Common myeloid progenitor, CD34-positive (primary cell): ENCODE measurements around the gene KRTDAP.

ENCODE experiments used
- CTCF ChIA-PET: fragments of 350-600 bp; sonication (Branson Sonifier 250); formaldehyde crosslinking; loops from one replicate; lab custom pipeline; 2021; ENCODE audit warnings: antibody characterized with exemption; lab: Charles Lee
- POLR2A ChIA-PET: fragments of 350-600 bp; sonication (Branson Sonifier 250); formaldehyde crosslinking; loops from one replicate; lab custom pipeline; 2021; ENCODE audit warnings: antibody characterized with exemption; lab: Charles Lee
- DNase-seq, 3 donors: peaks; one replicate each; pipeline versions ENCODE4 v3.0.0 to v3.0.0-alpha.2; 2013
- H3K27ac ChIP-seq, 2 experiments: 1 replicate in 1 of 2; 2 replicates in 1 of 2; pipeline ENCODE4 v1.7.0; 2013; ENCODE audit warnings: inconsistent platforms in 2 of 2, low read length in 2 of 2, mild to moderate bottlenecking in 2 of 2, low read depth in 1 of 2, moderate library complexity in 1 of 2; ENCODE audit not compliant: severe bottlenecking in 2 of 2, insufficient read depth in 1 of 2, poor library complexity in 1 of 2
- H3K27me3 ChIP-seq, 5 experiments: replicated peaks in 2 of 5; 1 replicate in 3 of 5; 2 replicates in 2 of 5; pipeline versions ENCODE4 v1.6.1 to v1.7.0; 2013; ENCODE audit warnings: low read length in 4 of 5, mild to moderate bottlenecking in 2 of 5, moderate library complexity in 2 of 5, inconsistent platforms in 1 of 5; ENCODE audit not compliant: insufficient read depth in 5 of 5, control insufficient read depth in 4 of 5
- H3K36me3 ChIP-seq, 4 experiments: 1 replicate in 2 of 4; 2 replicates in 2 of 4; pipeline versions ENCODE4 v1.6.1 to v1.7.0; 2013; ENCODE audit warnings: low read length in 3 of 4, control low read depth in 1 of 4, mild to moderate bottlenecking in 1 of 4; ENCODE audit not compliant: control insufficient read depth in 4 of 4, insufficient read depth in 4 of 4
- H3K4me1 ChIP-seq, 4 experiments: 1 replicate in 3 of 4; 2 replicates in 1 of 4; pipeline versions ENCODE4 v1.6.1 to v1.7.1; 2013; ENCODE audit warnings: low read length in 3 of 4, mild to moderate bottlenecking in 3 of 4, control low read depth in 1 of 4, inconsistent platforms in 1 of 4, moderate library complexity in 1 of 4; ENCODE audit not compliant: control insufficient read depth in 4 of 4, insufficient read depth in 4 of 4; ENCODE audit errors: control extremely low read depth in 1 of 4
- H3K4me3 ChIP-seq, 7 experiments: 1 replicate in 4 of 7; 2 replicates in 3 of 7; pipeline versions ENCODE4 v1.5.1 to v1.7.0; 2013; ENCODE audit warnings: mild to moderate bottlenecking in 7 of 7, low read length in 6 of 7, moderate library complexity in 6 of 7, inconsistent platforms in 2 of 7, low read depth in 2 of 7, control low read depth in 1 of 7; ENCODE audit not compliant: insufficient read depth in 4 of 7, control insufficient read depth in 1 of 7; ENCODE audit errors: extremely low read depth in 1 of 7
- H3K9me3 ChIP-seq, 5 experiments: 1 replicate in 4 of 5; 2 replicates in 1 of 5; pipeline versions ENCODE4 v1.6.1 to v1.7.1; 2013; ENCODE audit warnings: low read length in 4 of 5, mild to moderate bottlenecking in 2 of 5, inconsistent platforms in 1 of 5, low read depth in 1 of 5, moderate library complexity in 1 of 5; ENCODE audit not compliant: control insufficient read depth in 4 of 5, insufficient read depth in 2 of 5; ENCODE audit errors: control extremely low read depth in 1 of 5
- WGBS: methylation state at CpG from one replicate; pipeline ENCODE4 v1.1.5; 2013; ENCODE audit not compliant: insufficient coverage; 5-methylcytosine and 5-hydroxymethylcytosine counted together

Gene KRTDAP

GRCh38 chr19:35508129-35508528 is 17.9 kb upstream of the KRTDAP start:
- H3K27ac ChIP-seq, result no peak overlapping the region
- peaks cover 4 to 48% (median 31%) of the 10 kb centered on the region in 5 experiments for H3K27me3 ChIP-seq
- POLR2A ChIA-PET, result no interaction called here
- H3K4me3 ChIP-seq, result no peak overlapping the region
- 100% methylated on average over 1 of the region's 3 CpGs for WGBS
- DNase-seq, result no peak
- H3K4me1 ChIP-seq, result peaks cover 0 to 18% (median 15%) of the 10 kb centered on the region in 4 experiments
- H3K36me3 ChIP-seq, result no peaks in the 10 kb centered on the region
- CTCF ChIA-PET, result interaction anchor here (0.8 to 3.9 kb wide), 8 partner anchors 9 to 84 kb away, joined by 3 to 12 read pairs (median 4); no protein-coding TSS in a partner anchor
- no peaks in the 10 kb centered on the region for H3K9me3 ChIP-seq

DNA sequence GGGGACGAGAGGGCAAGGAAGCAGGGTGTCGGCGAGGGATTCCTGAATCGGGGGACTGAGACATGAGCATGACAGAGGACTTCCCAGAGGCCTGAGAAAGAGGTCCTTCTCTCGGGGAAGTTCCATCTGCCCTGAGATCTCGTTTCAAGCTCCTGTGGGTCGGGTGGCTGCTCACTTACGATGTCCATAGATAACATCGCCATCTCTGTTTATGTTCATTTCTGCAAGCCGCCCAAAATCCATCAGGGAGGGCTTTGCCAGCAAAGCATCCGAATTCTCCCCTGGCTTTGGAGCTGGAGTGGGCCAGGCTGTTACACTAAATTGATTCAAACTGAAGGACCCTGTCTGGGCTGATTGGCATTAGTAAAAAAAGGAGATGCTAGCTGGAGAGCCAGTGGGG is 17.3 kb upstream of the KRTDAP start:
- Histone ChIP-seq H3K4me3 (no peak overlapping the region), H3K27ac (no peak overlapping the region), H3K27me3 (peaks cover 4 to 44% (median 27%) of the 10 kb centered on the region in 5 experiments), H3K4me1 (peaks cover 0 to 18% (median 15%) of the 10 kb centered on the region in 4 experiments), H3K9me3 (no peaks in the 10 kb centered on the region), H3K36me3 (no peaks in the 10 kb centered on the region)
- DNase-seq, result no peak
- POLR2A ChIA-PET, result no interaction called here
- CTCF ChIA-PET, result interaction anchor here (0.8 to 3.9 kb wide), 5 partner anchors 9 to 66 kb away, joined by 3 to 12 read pairs (median 4); no protein-coding TSS in a partner anchor
- WGBS, result 82% methylated on average over 10 of the region's 11 CpGs

DNA sequence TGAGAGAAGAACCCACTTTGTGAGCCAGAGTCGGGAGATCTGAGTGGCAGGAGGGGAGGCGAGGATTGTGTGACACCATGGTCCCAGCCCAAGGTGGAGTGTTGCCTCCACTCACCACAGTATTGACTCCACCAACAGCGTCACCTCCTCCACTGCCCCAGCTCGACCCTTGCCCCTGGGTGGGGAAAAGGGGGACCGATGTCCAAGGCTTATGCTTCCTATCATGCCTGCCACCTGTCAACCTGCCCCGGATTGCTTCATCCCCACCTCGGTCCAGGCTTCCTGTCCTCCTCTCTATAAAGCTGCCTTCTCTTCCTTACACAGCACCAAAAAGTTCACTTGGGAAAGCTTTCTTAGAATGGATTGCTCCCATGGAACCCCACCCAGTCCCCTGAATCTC is 15.7 kb upstream of the KRTDAP start:
- no peaks in the 10 kb centered on the region for H3K9me3 ChIP-seq
- no peak overlapping the region for H3K4me3 ChIP-seq
- H3K36me3 ChIP-seq, result no peaks in the 10 kb centered on the region
- no peak for DNase-seq
- H3K27me3 ChIP-seq, result peaks cover 4 to 37% (median 23%) of the 10 kb centered on the region in 5 experiments
- CTCF ChIA-PET, result interaction anchor here (0.9 to 2.7 kb wide), 4 partner anchors 10 to 153 kb away, joined by 3 to 8 read pairs (median 6); no protein-coding TSS in a partner anchor
- no peak overlapping the region for H3K27ac ChIP-seq
- POLR2A ChIA-PET, result no interaction called here
- peaks cover 0 to 18% (median 15%) of the 10 kb centered on the region in 4 experiments for H3K4me1 ChIP-seq
- 79% methylated on average over 3 of the region's 7 CpGs for WGBS

- WGBS, result no CpG with 5 or more reads among the region's 4 CpGs
- H3K4me1 ChIP-seq, result no peaks in the 10 kb centered on the region
- peaks cover 0 to 15% (median 3%) of the 10 kb centered on the region in 5 experiments for H3K27me3 ChIP-seq
- POLR2A ChIA-PET, result no interaction called here
- H3K27ac ChIP-seq, result no peak overlapping the region
- CTCF ChIA-PET, result interaction anchor here (0.6 to 1.6 kb wide), 2 partner anchors 12 to 45 kb away, joined by 3 to 5 read pairs; no protein-coding TSS in a partner anchor
- H3K36me3 ChIP-seq, result no peaks in the 10 kb centered on the region
- no peak overlapping the region for H3K4me3 ChIP-seq
- no peaks in the 10 kb centered on the region for H3K9me3 ChIP-seq
- no peak for DNase-seq
Observed at GRCh38 chr19:35502751-35503150, 12.5 kb upstream of the KRTDAP start.

- H3K27me3 ChIP-seq, result peaks cover 0 to 12% (median 0%) of the 10 kb centered on the region in 5 experiments
- POLR2A ChIA-PET, result no interaction called here
- no peaks in the 10 kb centered on the region for H3K9me3 ChIP-seq
Observed at GRCh38 chr19:35501684-35502083, 11.4 kb upstream of the KRTDAP start.

GRCh38 chr19:35500611-35501010 is 10.3 kb upstream of the KRTDAP start:
- H3K27ac ChIP-seq, result no peak overlapping the region
- ChIA-PET CTCF (interaction anchor here (1.5 kb wide), 1 partner anchor 147 kb away, joined by 5 read pairs; no protein-coding TSS in a partner anchor), POLR2A (no interaction called here)
- H3K36me3 ChIP-seq, result no peaks in the 10 kb centered on the region
- H3K4me3 ChIP-seq, result no peak overlapping the region
- no peaks in the 10 kb centered on the region for H3K9me3 ChIP-seq
- 97% methylated on average over 10 of the region's 10 CpGs for WGBS
- peaks cover 0 to 6% (median 0%) of the 10 kb centered on the region in 5 experiments for H3K27me3 ChIP-seq
- no peaks in the 10 kb centered on the region for H3K4me1 ChIP-seq
- DNase-seq, result no peak

More at GRCh38 chr19:35501684-35502083, 11.4 kb upstream of the KRTDAP start:
- no peak overlapping the region for H3K27ac ChIP-seq
- no peak for DNase-seq
- H3K4me3 ChIP-seq, result no peak overlapping the region
- H3K4me1 ChIP-seq, result no peaks in the 10 kb centered on the region
- CTCF ChIA-PET, result interaction anchor here (1.5 kb wide), 1 partner anchor 148 kb away, joined by 5 read pairs; no protein-coding TSS in a partner anchor
- WGBS, result 97% methylated on average over 12 of the region's 15 CpGs
- no peaks in the 10 kb centered on the region for H3K36me3 ChIP-seq

- DNase-seq, result no peak
- 94% methylated on average over 9 of the region's 9 CpGs for WGBS
- Histone ChIP-seq H3K27ac (no peak overlapping the region), H3K9me3 (no peaks in the 10 kb centered on the region), H3K4me1 (peaks cover 0 to 4% (median 2%) of the 10 kb centered on the region in 4 experiments), H3K27me3 (no peaks in the 10 kb centered on the region), H3K4me3 (no peak overlapping the region), H3K36me3 (no peaks in the 10 kb centered on the region)
- CTCF ChIA-PET, result no interaction called here
- POLR2A ChIA-PET, result no interaction called here
Observed at GRCh38 chr19:35498984-35499527, 8.8 kb upstream of the KRTDAP start.
